HEK293 (cell line): ENCODE data around the gene NCCRP1.

Experiments
- CTCF ChIA-PET: fragments of 350-600 bp; formaldehyde crosslinking; extraction: SDS; loops from one replicate; lab custom pipeline; 2021; ENCODE audit warnings: antibody characterized with exemption; lab: Yijun Ruan, JAX
- POLR2A ChIA-PET: fragments of 300-600 bp; formaldehyde crosslinking; extraction: SDS; loops from one replicate; lab custom pipeline; 2020; ENCODE audit warnings: antibody characterized with exemption, inconsistent platforms; lab: Yijun Ruan, JAX
- H3K27ac ChIP-seq: fragments of 200-500 bp; sonication (Bioruptor generic); 2 replicates; pipeline ENCODE4 v1.5.1; 2014; ENCODE audit warnings: low read depth, low read length, control low read depth, inconsistent platforms; ENCODE audit errors: extremely low read depth
- H3K36me3 ChIP-seq, 2 experiments: fragments of 200-500 bp in 1 of 2; sonication (Bioruptor generic) in 1 of 2; 1 replicate in 1 of 2; 2 replicates in 1 of 2; pipeline ENCODE4 v1.5.1; 2014 to 2017; ENCODE audit warnings: inconsistent platforms in 2 of 2, low read length in 2 of 2; ENCODE audit not compliant: control insufficient read depth in 2 of 2, insufficient read depth in 1 of 2
- H3K4me1 ChIP-seq: fragments of 200-500 bp; sonication (Bioruptor generic); 2 replicates; pipeline ENCODE4 v1.5.1; 2014; ENCODE audit warnings: mild to moderate bottlenecking, low read length, inconsistent platforms; ENCODE audit not compliant: control insufficient read depth, insufficient read depth
- H3K4me3 ChIP-seq: 2 replicates; pipeline ENCODE4 v1.5.1; 2011; ENCODE audit warnings: low read depth, mild to moderate bottlenecking, control low read depth, low read length, moderate library complexity
- H3K9me3 ChIP-seq: fragments of 200-500 bp; sonication (Bioruptor generic); 2 replicates; pipeline ENCODE4 v1.5.1; 2014; ENCODE audit warnings: low read depth, low read length, inconsistent platforms; ENCODE audit not compliant: control insufficient read depth, insufficient read depth
- CTCF ChIP-seq: fragments of 450-650 bp; formaldehyde crosslinking; IDR thresholded peaks from 2 replicates; pipeline ENCODE4 v1.5.1; 2016; ENCODE audit warnings: missing biosample characterization, missing genetic modification characterization
- ELK4 ChIP-seq: IDR thresholded peaks from 2 replicates; pipeline ENCODE4 v1.6.1; 2011; ENCODE audit warnings: mild to moderate bottlenecking, low read depth, low read length, borderline replicate concordance
- PATZ1 ChIP-seq: fragments of 450-650 bp; formaldehyde crosslinking; IDR thresholded peaks from 2 replicates; pipeline ENCODE4 v1.5.1; 2016; ENCODE audit warnings: missing biosample characterization, missing genetic modification characterization
- REPIN1 ChIP-seq: fragments of 450-650 bp; formaldehyde crosslinking; IDR thresholded peaks from 2 replicates; pipeline ENCODE4 v1.5.1; 2017; ENCODE audit warnings: missing biosample characterization, missing genetic modification characterization, low read depth
- WT1 ChIP-seq: fragments of 450-650 bp; formaldehyde crosslinking; IDR thresholded peaks from 2 replicates; pipeline ENCODE4 v1.5.1; 2016; ENCODE audit warnings: missing biosample characterization, missing genetic modification characterization
- ZBTB17 ChIP-seq: fragments of 450-650 bp; formaldehyde crosslinking; IDR thresholded peaks from 2 replicates; pipeline ENCODE4 v1.5.1; 2016; ENCODE audit warnings: missing biosample characterization, missing genetic modification characterization
- ZEB2 ChIP-seq: fragments of 450-650 bp; formaldehyde crosslinking; IDR thresholded peaks from 2 replicates; pipeline ENCODE4 v1.5.1; 2016; ENCODE audit warnings: missing biosample characterization, missing genetic modification characterization
- ZNF10 ChIP-seq: fragments of 450-650 bp; formaldehyde crosslinking; IDR thresholded peaks from 2 replicates; pipeline ENCODE4 v1.5.1; 2017; ENCODE audit warnings: missing biosample characterization, missing genetic modification characterization
- ZNF121 ChIP-seq: fragments of 450-650 bp; formaldehyde crosslinking; IDR thresholded peaks from 2 replicates; pipeline ENCODE4 v1.5.1; 2016; ENCODE audit warnings: missing biosample characterization, missing genetic modification characterization
- ZNF155 ChIP-seq: fragments of 450-650 bp; formaldehyde crosslinking; IDR thresholded peaks from 2 replicates; pipeline ENCODE4 v1.5.1; 2016; ENCODE audit warnings: missing biosample characterization, missing genetic modification characterization
- ZNF18 ChIP-seq: fragments of 450-650 bp; formaldehyde crosslinking; IDR thresholded peaks from 2 replicates; pipeline ENCODE4 v1.5.1; 2016; ENCODE audit warnings: missing biosample characterization, missing genetic modification characterization
- ZNF2 ChIP-seq: fragments of 450-650 bp; formaldehyde crosslinking; IDR thresholded peaks from 2 replicates; pipeline ENCODE4 v1.5.1; 2016; ENCODE audit warnings: missing biosample characterization, missing genetic modification characterization
- ZNF280D ChIP-seq: fragments of 450-650 bp; formaldehyde crosslinking; IDR thresholded peaks from 2 replicates; pipeline ENCODE4 v1.5.1; 2016; ENCODE audit warnings: missing biosample characterization, missing genetic modification characterization
- ZNF292 ChIP-seq: fragments of 450-650 bp; formaldehyde crosslinking; IDR thresholded peaks from 2 replicates; pipeline ENCODE4 v1.5.1; 2016; ENCODE audit warnings: low read depth, missing biosample characterization, missing genetic modification characterization, borderline replicate concordance
- ZNF426 ChIP-seq: fragments of 450-650 bp; formaldehyde crosslinking; IDR thresholded peaks from 2 replicates; pipeline ENCODE4 v1.5.1; 2017; ENCODE audit warnings: missing biosample characterization, missing genetic modification characterization, mild to moderate bottlenecking, inconsistent platforms, moderate library complexity
- ZNF561 ChIP-seq: fragments of 450-650 bp; IDR thresholded peaks from 2 replicates; pipeline ENCODE4 v1.5.1; 2018; ENCODE audit warnings: missing biosample characterization, missing genetic modification characterization, borderline replicate concordance
- ZNF580 ChIP-seq: fragments of 450-650 bp; formaldehyde crosslinking; IDR thresholded peaks from 2 replicates; pipeline ENCODE4 v1.5.1; 2016; ENCODE audit warnings: missing biosample characterization, missing genetic modification characterization
- ZNF629 ChIP-seq: fragments of 450-650 bp; formaldehyde crosslinking; IDR thresholded peaks from 2 replicates; pipeline ENCODE4 v1.5.1; 2017; ENCODE audit warnings: missing biosample characterization, missing genetic modification characterization
- ZNF654 ChIP-seq: fragments of 450-650 bp; formaldehyde crosslinking; IDR thresholded peaks from 2 replicates; pipeline ENCODE4 v1.5.1; 2016; ENCODE audit warnings: low read depth, missing biosample characterization, missing genetic modification characterization
- ZNF692 ChIP-seq: fragments of 450-650 bp; formaldehyde crosslinking; IDR thresholded peaks from 2 replicates; pipeline ENCODE4 v1.5.1; 2016; ENCODE audit warnings: missing biosample characterization, missing genetic modification characterization
- ZNF768 ChIP-seq: fragments of 450-650 bp; formaldehyde crosslinking; IDR thresholded peaks from 2 replicates; pipeline ENCODE4 v1.5.1; 2018; ENCODE audit warnings: missing biosample characterization, mild to moderate bottlenecking, missing genetic modification characterization
- ZSCAN30 ChIP-seq: fragments of 450-650 bp; IDR thresholded peaks from 2 replicates; pipeline ENCODE4 v1.5.1; 2018; ENCODE audit warnings: missing biosample characterization, mild to moderate bottlenecking, missing genetic modification characterization, moderate library complexity
- ZSCAN5A ChIP-seq: fragments of 450-650 bp; formaldehyde crosslinking; IDR thresholded peaks from 2 replicates; pipeline ENCODE4 v1.5.1; 2016; ENCODE audit warnings: missing biosample characterization, missing genetic modification characterization
- ZXDB ChIP-seq: fragments of 450-650 bp; formaldehyde crosslinking; IDR thresholded peaks from 2 replicates; pipeline ENCODE4 v1.5.1; 2016; ENCODE audit warnings: missing biosample characterization, missing genetic modification characterization

NCCRP1 gene

GRCh38 chr19:39212375-39212742, 15.6 kb downstream of the NCCRP1 start:
- Histone ChIP-seq H3K9me3 (peaks cover 2% of the 10 kb centered on the region; the same call in 1 of the 2 replicates), H3K4me3 (no peak overlapping the region), H3K4me1 (no peaks in the 10 kb centered on the region), H3K27ac (no peak overlapping the region), H3K36me3 (no peaks in the 10 kb centered on the region; a peak in 1 of 3 replicates)
- ChIA-PET POLR2A (interaction anchor here (1.1 kb wide), 1 partner anchor 9 kb away, joined by 9 read pairs; no protein-coding TSS in a partner anchor), CTCF (interaction anchor here (0.6 to 4.6 kb wide), 34 partner anchors 9 to 1052 kb away, joined by 3 to 36 read pairs (median 4); partner anchors contain the start of genes GMFG, MED29, PAF1 and SYCN)
- TF ChIP-seq ZNF580 (tag by site-specific recombination) (peak; percentile 97), ZNF18 (0 out of 2 replicates have a peak, but pooled peaks have one; percentile 17), ZNF768 (tag by site-specific recombination) (peak; percentile 96; the same call in 1 of the 2 replicates), ELK4 (no peak), ZNF629 (0 out of 2 replicates have a peak, but pooled peaks have one; percentile 30), ZNF121 (tag by site-specific recombination) (no peak), WT1 (tag by site-specific recombination) (peak; percentile 24; the same call in 1 of the 2 replicates), ZNF654 (peak; percentile 98), ZNF692 (no peak), ZNF2 (0 out of 2 replicates have a peak, but pooled peaks have one; percentile 31), ZNF155 (tag by site-specific recombination) (no peak), ZNF561 (tag by site-specific recombination) (peak; percentile 56; the same call in 1 of the 2 replicates), ZSCAN5A (tag by site-specific recombination) (peak; percentile 53; the same call in 1 of the 2 replicates), ZSCAN30 (tag by site-specific recombination) (peak; percentile 71), ZNF292 (tag by site-specific recombination) (no peak), CTCF (tag by site-specific recombination) (peak; percentile 76), ZBTB17 (tag by site-specific recombination) (no peak), ZNF10 (tag by site-specific recombination) (no peak), PATZ1 (tag by site-specific recombination) (peak; percentile 23; the same call in 1 of the 2 replicates), ZXDB (tag by site-specific recombination) (peak; percentile 81), REPIN1 (tag by site-specific recombination) (0 out of 2 replicates have a peak, but pooled peaks have one; percentile 70), ZNF426 (no peak), ZNF280D (tag by site-specific recombination) (0 out of 2 replicates have a peak, but pooled peaks have one; percentile 65), ZEB2 (tag by site-specific recombination) (peak; percentile 27; the same call in 1 of the 2 replicates)
